SU-DHL-6 (cell line): ENCODE results near the gene BRD1.

Experiments used
- CTCF ChIP-seq: fragments of 200-600 bp; sonication (generic); IDR thresholded peaks from one replicate; pipeline ENCODE4 v1.5.1; 2017; ENCODE audit warnings: antibody characterized with exemption, mild to moderate bottlenecking, low read length, moderate library complexity; ENCODE audit not compliant: insufficient read depth, poor library complexity, severe bottlenecking
- EZH2phosphoT487 ChIP-seq: fragments of 200-600 bp; sonication (generic), shearing (Covaris generic); conservative IDR thresholded peaks from 2 replicates; pipeline ENCODE4 v1.6.1; 2018; ENCODE audit warnings: mild to moderate bottlenecking, antibody characterized with exemption, low read length, moderate library complexity, mixed read lengths

DNA sequence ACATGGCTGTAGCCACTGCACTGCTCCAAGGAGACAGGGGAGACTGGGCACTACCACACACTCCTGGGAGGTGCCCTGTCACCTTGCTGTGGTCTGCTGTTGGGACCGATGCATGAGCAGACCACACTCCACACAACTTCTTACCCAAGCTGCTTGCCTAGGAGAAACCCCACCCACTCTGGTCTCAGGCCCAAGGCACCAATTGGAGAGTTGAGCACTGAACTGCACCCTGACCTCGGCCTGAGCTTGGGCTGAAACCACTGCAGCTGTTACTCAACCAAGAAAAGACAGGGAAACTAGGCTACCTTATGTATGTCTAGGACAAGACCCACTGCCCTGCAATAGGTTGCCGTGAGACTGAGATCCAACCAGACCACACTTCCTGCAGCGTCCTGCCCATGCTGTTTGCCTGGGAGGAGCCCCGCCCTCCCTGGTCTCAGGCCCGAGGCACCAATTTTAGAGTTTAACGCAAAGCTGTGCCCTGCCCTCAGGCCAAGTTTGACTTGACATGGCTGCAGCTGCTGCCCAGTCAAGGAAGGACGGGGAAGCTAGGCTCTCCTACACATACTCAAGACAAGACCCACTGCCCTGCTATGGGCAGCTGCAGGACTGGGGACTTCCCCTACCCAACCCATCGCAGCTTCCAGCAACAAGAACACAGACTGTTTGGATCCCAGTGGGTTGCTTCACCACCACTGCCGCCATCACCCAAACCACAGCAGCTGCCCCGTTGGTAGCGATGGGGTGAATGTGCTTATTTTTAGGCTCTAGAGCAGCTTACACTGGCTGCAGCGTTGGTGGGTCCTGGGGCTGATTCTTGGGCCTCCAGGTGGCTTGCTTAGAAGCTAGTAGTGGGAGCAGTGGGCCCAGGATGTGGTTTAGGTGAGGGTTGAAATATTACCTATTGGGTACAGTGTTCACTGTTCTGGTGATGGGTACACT lies 66.8 kb downstream of the BRD1 start:
- TF ChIP-seq CTCF (no peak), EZH2phosphoT487 (no peak)
